Astrocyte of the spinal cord (primary cell): ENCODE results near the gene VPS16.
"Not testable (repeated sequence)": the region's sequence is repeated elsewhere in the genome, so short reads cannot be mapped to it uniquely, and the experiment has no call there.

Experiments used
- DNase-seq: peaks from one replicate; pipeline ENCODE4 v3.0.0; 2011; ENCODE audit warnings: low read depth, low spot score
- H3K4me3 ChIP-seq: 2 replicates; pipeline ENCODE4 v1.5.1; 2011; ENCODE audit warnings: low read depth, mild to moderate bottlenecking, low read length, moderate library complexity
- in situ Hi-C: cut with HindIII; loops from 2 replicates; pipeline ENCODE4 v1.10.0; 2017; ENCODE audit warnings: low sequenced_read_pairs
- TF ChIP-seq, protein P1 (sequence below): IDR thresholded peaks from 2 replicates; pipeline ENCODE4 v1.5.1; 2012; ENCODE audit warnings: low read depth, mild to moderate bottlenecking, low read length, inconsistent platforms

VPS16 gene

DNA sequence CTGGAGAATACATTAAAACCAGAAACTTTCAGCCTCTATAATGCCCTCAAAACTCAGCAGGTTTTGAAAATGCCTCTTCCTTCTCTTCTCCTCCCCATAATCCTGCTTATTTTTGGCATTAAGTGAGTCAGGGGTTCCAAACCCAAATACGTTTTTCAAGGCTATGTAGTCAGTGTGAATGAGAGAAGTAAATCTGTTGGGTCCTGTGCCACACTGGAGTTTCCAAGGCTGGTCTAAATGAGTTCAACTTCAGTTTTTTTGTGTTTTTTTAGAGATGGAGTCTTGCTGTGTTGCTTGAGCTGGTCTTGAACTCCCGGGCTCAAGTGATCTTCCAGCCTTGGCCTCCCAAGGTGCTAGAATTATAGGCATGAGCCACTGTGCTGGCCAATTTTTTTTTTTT lies 53.7 kb downstream of the VPS16 start:
- no peak for DNase-seq
- no peak overlapping the region for H3K4me3 ChIP-seq
- in situ Hi-C loops = no loop called here
- TF ChIP-seq, protein P1, sequence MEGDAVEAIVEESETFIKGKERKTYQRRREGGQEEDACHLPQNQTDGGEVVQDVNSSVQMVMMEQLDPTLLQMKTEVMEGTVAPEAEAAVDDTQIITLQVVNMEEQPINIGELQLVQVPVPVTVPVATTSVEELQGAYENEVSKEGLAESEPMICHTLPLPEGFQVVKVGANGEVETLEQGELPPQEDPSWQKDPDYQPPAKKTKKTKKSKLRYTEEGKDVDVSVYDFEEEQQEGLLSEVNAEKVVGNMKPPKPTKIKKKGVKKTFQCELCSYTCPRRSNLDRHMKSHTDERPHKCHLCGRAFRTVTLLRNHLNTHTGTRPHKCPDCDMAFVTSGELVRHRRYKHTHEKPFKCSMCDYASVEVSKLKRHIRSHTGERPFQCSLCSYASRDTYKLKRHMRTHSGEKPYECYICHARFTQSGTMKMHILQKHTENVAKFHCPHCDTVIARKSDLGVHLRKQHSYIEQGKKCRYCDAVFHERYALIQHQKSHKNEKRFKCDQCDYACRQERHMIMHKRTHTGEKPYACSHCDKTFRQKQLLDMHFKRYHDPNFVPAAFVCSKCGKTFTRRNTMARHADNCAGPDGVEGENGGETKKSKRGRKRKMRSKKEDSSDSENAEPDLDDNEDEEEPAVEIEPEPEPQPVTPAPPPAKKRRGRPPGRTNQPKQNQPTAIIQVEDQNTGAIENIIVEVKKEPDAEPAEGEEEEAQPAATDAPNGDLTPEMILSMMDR = no peak

DNA sequence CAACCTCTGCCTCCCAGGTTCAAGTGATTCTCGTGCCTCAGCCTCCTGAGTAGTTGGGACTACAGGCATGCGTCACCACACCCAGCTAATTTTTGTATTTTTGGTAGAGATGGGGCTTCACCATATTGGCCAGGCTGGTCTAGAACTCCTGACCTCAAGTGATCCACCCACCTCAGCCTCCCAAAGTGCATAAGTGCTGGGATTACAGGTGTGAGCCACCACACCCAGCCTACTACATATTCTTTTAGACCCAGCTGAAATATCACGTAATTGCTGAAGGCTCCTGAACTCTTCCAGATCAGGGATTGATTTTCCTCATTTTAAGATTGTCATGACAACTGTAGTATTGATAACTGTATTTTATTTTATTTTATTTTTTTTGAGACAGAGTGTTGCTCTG lies 54.6 kb downstream of the VPS16 start:
- H3K4me3 ChIP-seq, in situ Hi-C loops, DNase-seq: not testable (repeated sequence)

DNA sequence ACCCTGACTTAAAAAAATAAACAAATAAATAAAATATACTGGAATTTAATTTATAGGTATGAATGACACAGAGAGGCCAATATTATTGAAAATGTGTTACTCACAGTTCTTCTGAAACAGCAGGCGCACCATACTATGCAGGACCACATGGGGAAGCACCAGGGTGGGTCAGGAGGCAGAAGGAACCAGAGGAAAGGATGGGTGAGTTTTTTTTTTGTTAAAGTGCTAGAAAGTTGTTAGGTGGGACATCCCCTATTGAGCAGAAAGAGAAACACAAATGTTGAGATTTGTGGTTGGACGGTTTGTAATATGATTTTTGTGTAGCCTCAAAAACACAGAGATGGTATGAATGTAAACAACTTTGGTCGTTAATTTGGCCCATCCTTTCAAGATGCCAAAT lies 58.7 kb downstream of the VPS16 start:
- TF ChIP-seq, protein P1 = no peak
- H3K4me3 ChIP-seq = no peak overlapping the region
- no peak for DNase-seq
- in situ Hi-C loops = no loop called here

DNA sequence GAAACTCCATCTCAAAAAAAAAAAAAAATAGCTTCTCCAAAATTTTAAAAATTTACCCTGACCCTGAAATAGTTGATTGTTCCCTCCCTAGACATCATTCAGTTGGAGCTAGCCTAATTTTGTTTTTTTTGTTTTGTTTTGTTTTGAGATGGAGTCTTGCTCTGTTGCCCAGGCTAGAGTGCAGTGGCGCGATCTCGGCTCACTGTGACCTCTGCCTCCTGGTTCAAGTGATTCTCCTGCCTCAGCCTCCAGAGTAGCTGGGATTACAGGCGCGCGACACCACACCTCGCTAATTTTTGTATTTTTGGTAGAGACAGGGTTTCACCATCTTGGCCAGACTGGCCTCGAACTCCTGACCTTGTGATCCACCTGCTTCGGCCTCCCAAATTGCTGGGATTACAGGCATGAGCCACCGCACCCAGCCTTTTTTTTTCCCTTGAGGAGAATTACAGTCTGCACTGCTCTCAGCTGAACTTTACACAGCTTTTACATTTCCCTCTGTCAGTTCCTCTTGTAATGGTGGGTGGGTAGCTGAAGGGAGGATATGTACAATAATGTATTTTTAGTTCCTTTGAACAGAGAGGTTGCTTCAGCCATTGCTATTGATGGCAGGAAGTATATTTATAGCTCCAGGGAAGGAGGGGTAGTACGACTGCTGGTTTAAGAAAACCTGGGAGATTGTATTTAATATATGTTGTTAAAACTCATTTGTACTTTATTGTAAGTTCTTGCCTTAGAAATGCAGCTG lies 60.5 kb downstream of the VPS16 start:
- H3K4me3 ChIP-seq = no peak overlapping the region
- TF ChIP-seq, protein P1 = no peak
- in situ Hi-C loops = no loop called here

DNA sequence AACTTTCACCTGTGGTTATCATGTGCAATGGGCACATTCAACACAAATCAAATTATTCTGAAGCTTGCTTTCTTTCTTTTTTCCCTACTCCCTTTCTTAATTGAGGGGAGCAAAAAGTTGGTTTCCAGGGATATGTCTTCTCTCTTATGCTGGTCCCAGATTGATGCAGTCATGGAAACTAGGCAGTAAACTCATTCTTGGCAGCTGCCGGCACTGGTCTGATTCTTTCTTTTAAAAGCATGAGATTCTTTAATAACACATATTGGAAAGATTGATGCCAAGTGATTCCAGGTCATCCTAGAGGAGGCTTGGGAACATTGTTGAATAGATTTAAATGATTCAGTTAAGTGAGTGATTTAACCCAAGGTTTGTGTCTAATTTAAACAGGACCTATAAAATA lies 61.7 kb downstream of the VPS16 start:
- DNase-seq = no peak
- no peak overlapping the region for H3K4me3 ChIP-seq
- in situ Hi-C loops = no loop called here
- TF ChIP-seq, protein P1 = no peak

More for the DNA sequence above, 60.5 kb downstream of the VPS16 start:
- no peak for DNase-seq

DNA sequence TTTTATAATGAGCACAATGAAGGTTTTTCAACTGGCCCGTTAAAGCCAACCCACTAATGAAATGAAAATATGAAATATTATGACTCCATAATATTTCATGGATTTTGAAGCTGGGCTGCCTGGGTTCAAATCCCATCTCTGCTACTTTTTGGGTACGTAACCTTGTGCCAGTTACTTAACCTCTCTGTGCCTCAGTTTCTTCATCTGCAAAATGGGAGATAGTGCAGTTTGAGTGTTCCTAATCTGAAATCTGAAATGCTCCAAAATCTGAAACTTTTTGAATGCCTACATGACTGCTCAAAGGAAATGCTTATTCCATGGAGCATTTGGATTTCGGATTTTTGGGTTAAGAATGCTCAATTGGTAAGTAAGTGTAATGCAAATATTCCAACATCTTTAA lies 62.3 kb downstream of the VPS16 start:
- TF ChIP-seq, protein P1 = no peak

DNA sequence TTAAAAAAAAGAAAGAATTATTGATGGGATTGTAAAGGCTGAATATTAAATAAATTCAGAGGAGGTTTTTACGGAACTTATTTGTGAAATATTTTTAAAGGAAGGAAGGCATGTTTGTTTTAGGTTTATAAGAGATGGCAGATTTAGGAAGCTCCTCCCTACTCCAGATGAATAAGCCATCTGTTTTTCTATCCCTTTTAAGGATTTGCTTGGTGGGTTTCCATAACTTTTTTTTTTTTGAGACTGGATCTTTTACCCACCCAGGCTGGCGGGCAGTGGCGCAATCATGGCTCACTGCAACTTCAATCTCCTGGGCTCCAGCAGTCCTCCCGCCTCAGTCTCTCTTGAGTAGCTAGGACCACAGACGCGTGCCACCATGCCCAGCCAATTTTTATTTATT lies 63.1 kb downstream of the VPS16 start:
- no peak overlapping the region for H3K4me3 ChIP-seq
- no peak for DNase-seq
- TF ChIP-seq, protein P1 = no peak
- in situ Hi-C loops = no loop called here

More for the DNA sequence above, 62.3 kb downstream of the VPS16 start:
- H3K4me3 ChIP-seq = no peak overlapping the region
- DNase-seq = no peak
- in situ Hi-C loops = no loop called here
